Vagina (tissue), 2 donors: ENCODE data around the gene FRMD6.

Experiments
- CTCF ChIP-seq, 3 experiments: fragments of 450-650 bp in 2 of 3; fragments of 200-600 bp in 1 of 3; sonication (generic) in 1 of 3; IDR thresholded peaks; one replicate each; pipeline ENCODE4 v1.5.1; 2017 to 2019; ENCODE audit warnings: antibody characterized with exemption in 3 of 3, mild to moderate bottlenecking in 2 of 3, moderate library complexity in 2 of 3
- POLR2A ChIP-seq, 2 donors: fragments of 450-650 bp; IDR thresholded peaks; one replicate each; pipeline ENCODE4 v1.6.1; 2017; ENCODE audit warnings: antibody characterized with exemption in 2 of 2, mild to moderate bottlenecking in 2 of 2, moderate library complexity in 2 of 2
- POLR2AphosphoS5 ChIP-seq, 2 donors: sonication (generic); formaldehyde crosslinking; IDR thresholded peaks; one replicate each; pipeline ENCODE4 v1.9.0; 2017; ENCODE audit warnings: antibody characterized with exemption in 2 of 2, mild to moderate bottlenecking in 2 of 2, low read depth in 1 of 2; ENCODE audit not compliant: insufficient read depth in 1 of 2

- TF ChIP-seq POLR2AphosphoS5 (IDR thresholded peaks at IDR 0.05; ENCODE audit: insufficient read depth in 1 of 2, low read depth in 1 of 2) (no peak), POLR2A (IDR thresholded peaks at IDR 0.05) (no peak), CTCF (IDR thresholded peaks at IDR 0.05) (no peak)
Measured at GRCh38 chr14:51704545-51704944, 52.8 kb downstream of the FRMD6 start.
